Kidney capillary endothelial cell (primary cell): ENCODE results near the gene SLF1.

Source experiments
- DNase-seq: peaks from one replicate; pipeline ENCODE4 v3.0.0-alpha.2; 2018; ENCODE audit warnings: low spot score

SLF1 gene

GRCh38 chr5:94711785-94712184 is 93.3 kb downstream of the SLF1 start:
- no peak for DNase-seq

- no peak for DNase-seq
Observed at GRCh38 chr5:94715768-94716167, 97.3 kb downstream of the SLF1 start.

GRCh38 chr5:94725142-94725541 is 106.7 kb downstream of the SLF1 start:
- DNase-seq = no peak

GRCh38 chr5:94731471-94731870 is 113.0 kb downstream of the SLF1 start:
- no peak for DNase-seq

- no peak for DNase-seq
Observed at GRCh38 chr5:94736498-94736897, 118.0 kb downstream of the SLF1 start.

- no peak for DNase-seq
Observed at GRCh38 chr5:94740286-94740685, 121.8 kb downstream of the SLF1 start.

- DNase-seq = no peak
Observed at GRCh38 chr5:94742852-94743251, 124.4 kb downstream of the SLF1 start.

GRCh38 chr5:94744906-94745305 is 126.4 kb downstream of the SLF1 start:
- DNase-seq = no peak

- DNase-seq = peak; percentile 50
Observed at GRCh38 chr5:94745786-94746730, 127.6 kb downstream of the SLF1 start.

GRCh38 chr5:94746731-94747124 is 128.3 kb downstream of the SLF1 start:
- no peak for DNase-seq
